SHP77 (cell line): Measurements from ENCODE around the gene STARD8.
A peak's percentile ranks its signal among the peaks of the same experiment; 100 is the strongest.
"Not testable (repeated sequence)": the region's sequence is repeated elsewhere in the genome, so short reads cannot be mapped to it uniquely, and the experiment has no call there.

ENCODE experiments used
- DNase-seq, 2 experiments: peaks; one replicate each; lab custom pipeline; 2025; lab: John Stamatoyannopoulos, UW

Gene STARD8

GRCh38 chrX:68717663-68718442, 70.4 kb downstream of the STARD8 start:
- no peak for DNase-seq

- DNase-seq = no peak
Measured at GRCh38 chrX:68718443-68718820, 71.0 kb downstream of the STARD8 start.

- no peak for DNase-seq
Measured at GRCh38 chrX:68719181-68719903, 71.9 kb downstream of the STARD8 start.

GRCh38 chrX:68719904-68720614, 72.6 kb downstream of the STARD8 start:
- DNase-seq = no peak

- DNase-seq = no peak
Measured at GRCh38 chrX:68720851-68721250, 73.4 kb downstream of the STARD8 start.

- no peak for DNase-seq
Measured at GRCh38 chrX:68721546-68721945, 74.1 kb downstream of the STARD8 start.

- DNase-seq = no peak
Measured at GRCh38 chrX:68721991-68722860, 74.8 kb downstream of the STARD8 start.

- no peak for DNase-seq
Measured at GRCh38 chrX:68723491-68724155, 76.2 kb downstream of the STARD8 start.

- no peak for DNase-seq
Measured at GRCh38 chrX:68724531-68725020, 77.1 kb downstream of the STARD8 start.

GRCh38 chrX:68725756-68726365, 78.4 kb downstream of the STARD8 start:
- DNase-seq = no peak

- no peak for DNase-seq
Measured at GRCh38 chrX:68726366-68726765, 78.9 kb downstream of the STARD8 start.

GRCh38 chrX:68727696-68728095, 80.2 kb downstream of the STARD8 start:
- DNase-seq = no peak

- DNase-seq = no peak
Measured at GRCh38 chrX:68728186-68728585, 80.7 kb downstream of the STARD8 start.

GRCh38 chrX:68731254-68731653, 83.8 kb downstream of the STARD8 start:
- DNase-seq = no peak

- DNase-seq = peak; percentile 8 to 9
Measured at GRCh38 chrX:68732906-68733493, 85.5 kb downstream of the STARD8 start.

- no peak for DNase-seq
Measured at GRCh38 chrX:68735266-68735665, 87.8 kb downstream of the STARD8 start.

- not testable (repeated sequence) for DNase-seq
Measured at GRCh38 chrX:68741864-68742263, 94.4 kb downstream of the STARD8 start.

GRCh38 chrX:68743754-68744153, 96.3 kb downstream of the STARD8 start:
- no peak for DNase-seq

- DNase-seq = no peak
Measured at GRCh38 chrX:68746988-68747387, 99.5 kb downstream of the STARD8 start.

- no peak for DNase-seq
Measured at GRCh38 chrX:68748030-68748429, 100.6 kb downstream of the STARD8 start.
